ENCODE data around the gene PAX1.

PAX1 gene

GRCh38 chr20:21739682-21740081, 34.2 kb downstream of the PAX1 start:
- DNase-seq: no peak

DNA sequence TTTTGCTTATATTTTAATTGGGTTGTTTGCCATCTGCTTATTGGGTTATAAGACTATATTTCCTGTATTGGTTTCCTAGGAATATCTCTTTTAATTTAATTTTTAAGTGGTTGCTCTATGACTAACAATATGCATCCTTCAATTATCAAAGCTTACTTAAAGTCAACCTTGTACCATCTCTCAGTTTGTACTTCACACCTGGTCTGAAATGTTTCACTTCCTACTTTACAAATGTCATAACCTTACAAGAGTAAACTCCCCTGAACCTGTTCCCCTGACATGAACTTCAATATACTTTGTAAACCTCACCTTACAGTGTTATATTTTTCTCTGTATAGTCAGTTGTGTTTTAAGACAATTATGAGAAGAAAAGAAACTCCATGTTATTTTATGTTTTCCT, 35.8 kb downstream of the PAX1 start:
- no peak for DNase-seq

DNA sequence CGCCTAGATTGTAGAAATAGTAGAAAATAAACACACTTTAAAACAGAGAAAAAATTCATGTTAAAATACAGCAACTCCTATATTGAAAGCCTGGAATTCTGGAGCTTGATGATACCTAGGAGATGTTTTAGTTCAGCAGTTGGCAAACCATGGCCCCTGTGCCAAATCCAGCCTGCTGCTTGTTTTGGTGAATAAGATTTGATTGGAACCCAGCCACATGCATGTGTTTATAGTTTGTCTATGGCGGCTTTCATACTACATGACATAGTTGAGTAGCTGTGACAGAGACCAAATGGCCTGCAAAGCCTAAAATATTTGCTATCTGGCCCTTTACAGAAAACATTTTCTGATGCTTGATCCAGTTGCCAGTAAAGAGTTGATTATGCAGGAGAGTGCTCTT, 57.2 kb downstream of the PAX1 start:
- no peak for DNase-seq

- no peak for DNase-seq
These were observed 61.8 kb downstream of the PAX1 start for GRCh38 chr20:21767200-21767738.

DNA sequence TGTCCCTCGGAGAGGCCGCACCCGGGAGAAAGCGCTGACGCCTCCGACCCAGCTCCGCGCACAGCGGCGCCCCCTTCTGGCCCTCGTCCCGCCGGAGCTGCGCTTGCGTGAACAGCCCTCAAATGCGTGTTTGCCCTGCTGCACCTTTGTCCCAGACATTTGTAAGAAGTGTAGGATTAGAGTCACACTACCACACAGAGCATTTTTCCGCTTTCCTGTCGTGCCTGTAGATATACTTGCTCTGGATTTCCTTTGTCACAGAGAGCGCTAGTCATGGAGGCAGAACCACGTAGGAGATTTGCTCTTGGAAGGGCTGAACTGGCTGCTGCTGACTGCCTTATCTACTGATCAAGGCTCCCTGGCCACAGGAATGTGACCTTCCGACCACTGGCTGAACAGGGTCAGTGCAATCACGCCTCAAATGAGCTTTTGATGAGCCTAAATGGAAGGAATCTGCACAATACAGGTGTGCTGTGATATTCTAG, 62.3 kb downstream of the PAX1 start:
- peak; percentile 63 for DNase-seq

All from retina (tissue), 1 donor.